Effector memory CD4-positive, alpha-beta T cell (primary cell): ENCODE results near the gene ZDHHC4.
"Not testable (repeated sequence)": the region's sequence is repeated elsewhere in the genome, so short reads cannot be mapped to it uniquely, and the experiment has no call there.

Experiments
- DNase-seq, 3 donors: peaks; one replicate each; pipeline ENCODE4 v3.0.0-alpha.2; 2020
- H3K27ac ChIP-seq: 2 replicates; pipeline ENCODE4 v1.7.0; 2013; ENCODE audit warnings: mild to moderate bottlenecking, low read length, moderate library complexity; ENCODE audit not compliant: insufficient read depth, poor library complexity, severe bottlenecking
- H3K27me3 ChIP-seq: replicated peaks from 2 replicates; pipeline ENCODE4 v1.7.0; 2013; ENCODE audit warnings: mild to moderate bottlenecking, low read length; ENCODE audit not compliant: insufficient read depth, control insufficient read depth, poor library complexity, severe bottlenecking
- H3K36me3 ChIP-seq: 2 replicates; pipeline ENCODE4 v1.7.0; 2013; ENCODE audit warnings: mild to moderate bottlenecking, low read length, moderate library complexity; ENCODE audit not compliant: control insufficient read depth, insufficient read depth
- H3K4me1 ChIP-seq: 2 replicates; pipeline ENCODE4 v1.7.0; 2013; ENCODE audit warnings: low read length, mild to moderate bottlenecking; ENCODE audit not compliant: control insufficient read depth, insufficient read depth, poor library complexity, severe bottlenecking
- H3K4me3 ChIP-seq: 2 replicates; pipeline ENCODE4 v1.7.0; 2013; ENCODE audit warnings: low read length, low read depth, mild to moderate bottlenecking; ENCODE audit not compliant: insufficient read depth, poor library complexity, severe bottlenecking
- H3K9me3 ChIP-seq: 2 replicates; pipeline ENCODE4 v1.7.0; 2013; ENCODE audit warnings: mild to moderate bottlenecking, low read length, moderate library complexity; ENCODE audit not compliant: control insufficient read depth

Gene ZDHHC4

DNA sequence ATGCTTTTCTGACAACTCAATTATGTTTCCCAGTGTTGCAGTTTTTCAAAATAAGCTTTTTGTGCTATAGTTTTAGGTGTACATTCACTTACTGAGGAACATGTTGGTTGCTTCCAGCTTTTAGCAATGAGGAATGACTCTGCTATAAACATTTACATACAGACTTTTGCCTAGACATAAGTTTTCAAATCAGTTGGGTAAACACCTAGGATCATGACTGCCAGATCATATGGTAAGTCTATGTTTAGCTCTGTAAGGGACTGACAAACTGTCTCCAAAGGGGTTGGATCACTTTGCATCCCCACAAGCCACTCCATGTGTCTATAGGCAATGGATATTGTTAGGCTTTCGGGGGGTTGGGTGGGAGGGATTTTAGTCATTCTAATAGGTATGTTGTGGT is 15.1 kb upstream of the ZDHHC4 start:
- H3K27me3 ChIP-seq, result no peaks in the 10 kb centered on the region
- no peak overlapping the region for H3K27ac ChIP-seq
- no peak overlapping the region for H3K4me3 ChIP-seq
- no peaks in the 10 kb centered on the region for H3K4me1 ChIP-seq
- DNase-seq, result no peak
- H3K36me3 ChIP-seq, result no peaks in the 10 kb centered on the region
- H3K9me3 ChIP-seq, result no peaks in the 10 kb centered on the region

DNA sequence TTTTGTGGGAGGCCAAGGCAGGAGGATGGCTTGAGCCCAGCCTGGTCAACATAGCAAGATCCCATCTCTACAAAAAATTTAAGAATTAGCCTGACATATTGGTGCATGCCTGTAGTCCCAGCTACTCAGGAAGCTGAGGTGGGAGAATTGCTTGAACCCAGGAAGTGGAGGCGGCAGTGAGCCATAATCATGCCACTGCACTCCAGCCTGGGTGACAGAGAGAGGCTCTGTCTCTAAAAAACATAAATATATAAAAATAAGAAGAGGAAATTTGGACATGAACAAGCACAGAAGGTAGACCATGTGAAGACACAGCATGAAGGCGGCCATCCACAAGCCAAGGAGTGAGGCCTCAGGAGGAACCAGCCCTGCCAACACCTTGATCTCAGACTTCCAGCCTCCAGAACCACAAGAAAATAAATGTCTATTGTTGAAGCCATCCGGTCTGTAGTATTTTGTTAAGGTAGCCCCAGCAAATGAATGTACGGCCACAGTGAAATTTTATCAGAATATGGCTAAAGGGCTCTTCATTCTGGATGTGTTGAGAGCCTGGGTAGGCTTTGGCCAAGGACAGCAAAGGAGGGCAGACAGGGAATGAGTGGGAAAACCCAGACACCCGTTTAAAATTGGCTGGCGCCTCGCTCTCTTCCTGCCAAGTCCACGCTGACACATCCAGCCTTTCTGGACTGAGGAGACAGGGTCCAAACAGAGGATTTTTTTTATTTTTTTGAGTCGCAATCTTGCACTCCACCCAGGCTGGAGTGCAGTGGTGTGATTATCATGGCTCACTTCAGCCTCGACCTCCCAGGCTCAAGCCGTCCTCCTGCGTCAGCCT is 13.1 kb upstream of the ZDHHC4 start:
- Histone ChIP-seq H3K27me3 (no peaks in the 10 kb centered on the region), H3K9me3 (no peaks in the 10 kb centered on the region), H3K4me3 (no peak overlapping the region), H3K4me1 (no peaks in the 10 kb centered on the region), H3K27ac (no peak overlapping the region), H3K36me3 (no peaks in the 10 kb centered on the region)
- DNase-seq, result no peak

DNA sequence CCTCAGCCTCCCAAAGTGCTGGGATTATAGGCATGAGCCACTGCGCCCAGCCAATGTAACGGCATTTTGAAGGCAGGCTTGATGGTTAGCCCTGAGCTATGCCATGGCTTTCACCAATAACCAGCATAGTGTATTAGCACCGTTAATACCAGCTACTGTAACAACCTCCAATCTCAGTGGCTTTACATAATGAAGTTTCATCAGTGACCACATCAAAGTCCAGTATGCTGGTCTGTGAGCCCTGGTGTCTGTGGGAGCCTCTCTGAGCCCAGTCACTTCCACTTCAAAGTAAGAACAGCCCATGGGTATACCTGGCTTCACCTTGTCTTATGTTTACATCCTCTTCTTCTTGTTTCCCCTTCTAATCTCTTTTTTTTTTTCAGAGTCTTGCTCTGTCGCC is 11.6 kb upstream of the ZDHHC4 start:
- Histone ChIP-seq H3K27me3 (no peaks in the 10 kb centered on the region), H3K36me3 (no peaks in the 10 kb centered on the region), H3K4me1 (no peaks in the 10 kb centered on the region), H3K9me3 (no peaks in the 10 kb centered on the region), H3K4me3 (no peak overlapping the region), H3K27ac (no peak overlapping the region)
- no peak for DNase-seq

- no peak for DNase-seq
- Histone ChIP-seq H3K27ac (no peak overlapping the region), H3K4me1 (no peaks in the 10 kb centered on the region), H3K36me3 (no peaks in the 10 kb centered on the region), H3K9me3 (no peaks in the 10 kb centered on the region), H3K27me3 (no peaks in the 10 kb centered on the region), H3K4me3 (no peak overlapping the region)
Measured at GRCh38 chr7:6567886-6568285, 9.4 kb upstream of the ZDHHC4 start.

- Histone ChIP-seq H3K27me3 (no peaks in the 10 kb centered on the region), H3K9me3 (no peaks in the 10 kb centered on the region), H3K4me1 (no peaks in the 10 kb centered on the region), H3K27ac (no peak overlapping the region), H3K4me3 (no peak overlapping the region), H3K36me3 (no peaks in the 10 kb centered on the region)
- no peak for DNase-seq
Measured at GRCh38 chr7:6571160-6571779, 6.0 kb upstream of the ZDHHC4 start.

- Histone ChIP-seq H3K36me3 (peaks cover 3% of the 10 kb centered on the region), H3K4me1 (no peaks in the 10 kb centered on the region), H3K27me3 (no peaks in the 10 kb centered on the region), H3K9me3 (no peaks in the 10 kb centered on the region), H3K27ac (no peak overlapping the region), H3K4me3 (no peak overlapping the region)
- no peak for DNase-seq
Measured at GRCh38 chr7:6575281-6576023, 1.8 kb upstream of the ZDHHC4 start.

DNA sequence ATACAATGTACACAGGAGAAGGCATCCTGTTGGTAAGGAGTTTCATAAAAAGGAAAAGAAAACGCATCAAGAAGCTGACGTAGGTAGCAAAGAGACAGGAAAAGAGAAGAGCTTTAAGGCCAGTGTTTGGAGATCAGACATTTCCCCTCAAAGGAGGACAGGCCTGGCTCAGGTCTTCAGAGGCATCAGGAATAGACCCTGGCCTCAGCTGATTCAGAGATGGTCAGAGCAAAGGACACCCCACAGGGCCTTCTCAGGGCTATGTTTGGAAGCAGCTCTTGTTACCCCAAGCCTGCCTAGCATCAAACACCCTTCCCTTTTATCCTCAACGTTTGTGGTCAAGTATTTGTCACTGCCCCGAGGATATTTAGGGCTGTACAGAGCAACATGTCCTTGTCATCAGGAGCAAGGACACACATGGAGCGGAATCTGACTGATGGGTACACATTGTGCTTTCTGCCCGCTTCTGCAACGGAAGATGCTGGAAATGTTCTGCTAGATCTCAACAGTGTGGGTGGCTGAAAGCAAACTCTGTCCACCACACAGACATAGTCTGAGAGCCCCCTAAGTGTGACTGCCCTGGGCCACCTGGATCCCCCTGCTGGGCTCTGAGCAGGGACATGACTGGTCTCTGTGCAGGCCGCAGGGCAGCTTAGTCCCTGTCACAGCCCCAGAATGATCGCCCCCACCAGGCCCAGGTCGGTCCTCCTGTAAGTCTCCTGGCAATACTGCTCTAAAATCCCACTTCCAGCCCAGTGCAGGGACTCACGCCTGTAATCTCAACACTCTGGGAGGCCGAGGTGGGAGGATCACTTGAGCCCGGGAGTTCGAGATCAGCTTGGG is 1.0 kb upstream of the ZDHHC4 start:
- Histone ChIP-seq H3K27me3 (no peaks in the 10 kb centered on the region), H3K27ac (no peak overlapping the region), H3K4me1 (no peaks in the 10 kb centered on the region), H3K9me3 (no peaks in the 10 kb centered on the region), H3K36me3 (peaks cover 4% of the 10 kb centered on the region), H3K4me3 (no peak overlapping the region)
- no peak for DNase-seq

GRCh38 chr7:6576867-6577368 is 336 bp upstream of the ZDHHC4 start:
- H3K27me3 ChIP-seq, H3K36me3 ChIP-seq, H3K9me3 ChIP-seq, DNase-seq, H3K4me1 ChIP-seq: not testable (repeated sequence)
- peak overlapping the region; percentile 76 for H3K4me3 ChIP-seq
- peak overlapping the region; percentile 94 for H3K27ac ChIP-seq

- Histone ChIP-seq H3K27me3 (no peaks in the 10 kb centered on the region), H3K4me1 (no peaks in the 10 kb centered on the region), H3K27ac (no peak overlapping the region), H3K9me3 (no peaks in the 10 kb centered on the region), H3K4me3 (no peak overlapping the region), H3K36me3 (peaks cover 14% of the 10 kb centered on the region)
- DNase-seq, result no peak
Measured at GRCh38 chr7:6578114-6579084, 1.1 kb downstream of the ZDHHC4 start.
